ENCODE measurements around the gene ELF1. TPM values are rescaled to one million over a fixed set of nuclear protein-coding genes. Genes with fewer than 3 reads are reported as not detected.
"Not testable (repeated sequence)": the region's sequence is repeated elsewhere in the genome, so short reads cannot be mapped to it uniquely, and the experiment has no call there.

The ELF1 gene
- total RNA-seq, 2 experiments from 2014 or later, result 93.3 to 97.9 TPM

GRCh38 chr13:40983725-40984667 lies 35.1 kb downstream of the ELF1 start:
- H3K27me3 Mint-ChIP-seq, result no peaks in the 10 kb centered on the region
- H3K27ac Mint-ChIP-seq, result peak overlapping the region; percentile 94
- H3K4me1 Mint-ChIP-seq, result peaks cover 48% of the 10 kb centered on the region
- H3K4me3 Mint-ChIP-seq, result peak overlapping the region; percentile 76
- no peak for DNase-seq
- peaks cover 37% of the 10 kb centered on the region for H3K36me3 Mint-ChIP-seq
- no peaks in the 10 kb centered on the region for H3K9me3 Mint-ChIP-seq

DNA sequence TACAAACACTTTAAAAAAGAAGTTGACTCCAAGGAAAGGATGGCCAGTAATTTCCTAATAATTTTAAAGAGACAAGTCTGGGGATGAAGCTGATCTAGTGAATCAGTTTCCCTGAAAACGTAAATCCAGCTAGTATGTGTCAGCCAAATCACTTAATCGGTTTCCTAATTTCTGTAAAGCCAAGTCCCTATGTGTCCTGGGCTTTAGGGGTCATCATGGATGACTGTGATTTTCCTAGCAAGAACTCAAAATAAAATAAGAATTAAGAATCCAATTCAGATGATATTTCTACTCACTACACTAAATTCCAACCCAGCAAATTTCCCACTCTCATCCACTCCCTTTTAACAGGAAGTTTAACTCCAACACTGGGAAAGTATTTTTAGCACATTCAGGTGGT lies 35.9 kb downstream of the ELF1 start:
- Mint-ChIP-seq H3K27me3 (no peaks in the 10 kb centered on the region), H3K27ac (peak overlapping the region; percentile 94), H3K4me1 (peaks cover 47% of the 10 kb centered on the region), H3K4me3 (peak overlapping the region; percentile 67), H3K36me3 (peaks cover 33% of the 10 kb centered on the region), H3K9me3 (no peaks in the 10 kb centered on the region)
- DNase-seq, result no peak

- Mint-ChIP-seq H3K4me1 (peaks cover 47% of the 10 kb centered on the region), H3K36me3 (peaks cover 38% of the 10 kb centered on the region), H3K9me3 (no peaks in the 10 kb centered on the region), H3K4me3 (peak overlapping the region; percentile 67), H3K27me3 (no peaks in the 10 kb centered on the region), H3K27ac (peak overlapping the region; percentile 94)
- peak; percentile 35 for DNase-seq
These were observed 36.3 kb downstream of the ELF1 start for GRCh38 chr13:40982772-40983171.

DNA sequence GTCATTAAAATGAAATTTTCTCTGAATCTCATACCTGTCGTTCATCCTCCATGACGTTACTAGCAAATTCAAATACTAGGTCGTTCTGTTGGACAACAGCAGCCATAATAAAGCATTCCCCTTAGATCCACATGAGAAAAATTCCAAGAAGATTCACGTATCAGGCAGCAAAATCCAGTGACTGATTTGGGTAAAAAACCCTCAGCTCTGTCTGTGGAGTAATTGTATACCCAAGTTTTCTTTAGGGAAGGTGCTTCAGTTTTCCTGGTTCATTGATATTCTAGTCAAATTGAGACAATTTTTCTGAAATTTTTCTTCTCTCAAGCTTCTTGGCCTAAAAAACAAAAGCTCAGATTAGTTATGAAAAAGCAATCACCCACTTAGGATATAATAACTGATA lies 37.2 kb downstream of the ELF1 start:
- no peak for DNase-seq
- Mint-ChIP-seq H3K4me3 (peak overlapping the region; percentile 90), H3K27ac (peak overlapping the region; percentile 94), H3K9me3 (no peaks in the 10 kb centered on the region), H3K27me3 (no peaks in the 10 kb centered on the region), H3K36me3 (peaks cover 41% of the 10 kb centered on the region), H3K4me1 (peaks cover 52% of the 10 kb centered on the region)

GRCh38 chr13:40981361-40981760 lies 37.8 kb downstream of the ELF1 start:
- Mint-ChIP-seq H3K4me1 (peaks cover 54% of the 10 kb centered on the region), H3K4me3 (peak overlapping the region; percentile 90), H3K27ac (peak overlapping the region; percentile 94), H3K27me3 (no peaks in the 10 kb centered on the region), H3K9me3 (no peaks in the 10 kb centered on the region), H3K36me3 (peaks cover 45% of the 10 kb centered on the region)
- DNase-seq, result no peak

DNA sequence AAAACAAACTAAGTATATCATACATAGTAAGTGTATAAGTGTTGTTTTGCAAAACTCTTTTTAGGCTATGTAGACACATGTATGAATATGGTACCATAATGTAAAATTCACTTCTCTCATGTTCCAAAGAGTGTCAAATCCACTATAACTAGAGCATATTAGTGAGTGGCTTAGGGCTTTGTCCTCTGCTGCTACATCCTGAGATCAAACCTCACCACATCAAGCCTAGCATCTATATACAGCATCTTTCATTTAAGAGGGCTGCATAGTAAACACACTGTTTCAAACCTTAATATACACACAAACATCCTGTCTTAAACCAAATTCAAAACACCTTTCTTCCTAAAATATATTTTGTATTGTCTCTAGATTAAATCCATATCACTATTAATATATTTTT lies 38.7 kb downstream of the ELF1 start:
- no peak for DNase-seq
- H3K27me3 Mint-ChIP-seq, result no peaks in the 10 kb centered on the region
- H3K36me3 Mint-ChIP-seq, result peaks cover 50% of the 10 kb centered on the region
- peak overlapping the region; percentile 90 for H3K4me3 Mint-ChIP-seq
- no peaks in the 10 kb centered on the region for H3K9me3 Mint-ChIP-seq
- peaks cover 54% of the 10 kb centered on the region for H3K4me1 Mint-ChIP-seq
- peak overlapping the region; percentile 94 for H3K27ac Mint-ChIP-seq

DNA sequence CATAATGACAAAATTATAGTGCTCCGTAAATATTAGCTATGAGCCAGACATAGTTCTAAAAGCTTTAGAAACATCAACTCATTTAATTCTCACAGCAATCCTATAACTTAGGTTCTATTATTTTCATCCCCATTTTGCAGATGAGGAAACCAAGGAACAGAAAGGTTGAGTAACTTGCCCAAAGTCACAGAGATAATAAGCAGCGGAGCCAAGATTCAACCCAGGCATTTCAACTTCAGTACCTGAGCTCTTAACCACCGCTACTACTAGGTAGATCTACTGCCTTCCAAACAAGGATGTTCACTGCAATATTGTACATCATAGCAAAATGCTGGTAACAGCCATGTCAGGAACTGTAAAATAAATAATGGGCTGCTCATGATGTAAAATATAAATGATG lies 39.9 kb downstream of the ELF1 start:
- Mint-ChIP-seq H3K27ac (peak overlapping the region; percentile 94), H3K36me3 (peaks cover 48% of the 10 kb centered on the region), H3K4me1 (peaks cover 57% of the 10 kb centered on the region), H3K9me3 (no peaks in the 10 kb centered on the region), H3K27me3 (no peaks in the 10 kb centered on the region), H3K4me3 (peak overlapping the region; percentile 90)
- DNase-seq, result no peak

GRCh38 chr13:40978109-40978508 lies 41.0 kb downstream of the ELF1 start:
- peaks cover 56% of the 10 kb centered on the region for H3K4me1 Mint-ChIP-seq
- not testable (repeated sequence) for H3K9me3 Mint-ChIP-seq, DNase-seq, H3K27me3 Mint-ChIP-seq
- H3K27ac Mint-ChIP-seq, result peak overlapping the region; percentile 85
- H3K36me3 Mint-ChIP-seq, result peaks cover 45% of the 10 kb centered on the region
- H3K4me3 Mint-ChIP-seq, result peak overlapping the region; percentile 90

GRCh38 chr13:40975441-40975840 lies 43.7 kb downstream of the ELF1 start:
- Mint-ChIP-seq H3K36me3 (peaks cover 39% of the 10 kb centered on the region), H3K27me3 (no peaks in the 10 kb centered on the region), H3K4me1 (peaks cover 77% of the 10 kb centered on the region), H3K9me3 (no peaks in the 10 kb centered on the region), H3K27ac (peak overlapping the region; percentile 83), H3K4me3 (no peak overlapping the region)
- no peak for DNase-seq

DNA sequence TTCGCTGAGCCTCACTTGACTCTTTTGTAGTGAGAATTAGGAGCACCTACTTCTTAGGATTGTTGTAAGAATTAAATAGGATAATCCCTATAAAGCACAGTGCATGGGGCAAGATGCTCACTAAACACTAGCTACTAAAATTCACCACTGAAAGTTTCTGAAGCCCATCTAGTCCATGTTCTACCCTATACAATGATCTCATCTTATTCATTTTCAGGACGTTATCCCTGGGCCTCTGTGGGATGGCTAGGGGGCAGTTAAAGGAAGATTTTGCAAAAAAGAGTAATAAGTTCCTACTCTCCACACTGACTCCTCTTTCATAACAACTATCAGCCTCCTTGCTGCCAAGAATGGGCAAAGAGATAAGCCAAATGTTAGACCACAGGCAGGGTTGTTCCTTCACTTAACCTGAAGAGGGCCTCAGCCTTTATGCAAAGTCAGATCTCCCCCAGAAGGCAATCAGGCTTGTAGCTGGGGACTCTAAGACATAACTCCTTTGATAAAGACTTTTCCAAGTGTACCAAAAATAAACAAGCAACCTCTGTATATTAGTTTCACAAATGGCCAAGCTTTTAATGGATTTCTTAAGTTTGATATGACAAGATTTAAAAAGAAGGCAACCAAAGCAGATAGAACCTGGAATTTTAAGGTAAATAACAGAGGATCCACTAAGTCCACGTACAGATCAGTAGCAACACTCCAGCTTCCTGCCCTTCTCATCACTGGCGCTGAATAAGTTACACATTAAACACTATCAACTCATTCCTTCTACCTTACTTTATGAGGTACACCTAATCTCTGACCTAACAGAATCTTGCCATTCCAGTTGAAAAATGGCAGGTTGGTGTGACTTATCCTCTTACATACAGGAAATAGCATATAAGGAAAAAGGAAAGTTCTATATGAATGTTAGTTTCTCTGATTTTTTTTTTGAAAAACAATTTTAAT lies 44.4 kb downstream of the ELF1 start:
- DNase-seq, result no peak
- Mint-ChIP-seq H3K9me3 (no peaks in the 10 kb centered on the region), H3K4me3 (peak overlapping the region; percentile 60), H3K36me3 (peaks cover 34% of the 10 kb centered on the region), H3K4me1 (peaks cover 84% of the 10 kb centered on the region), H3K27me3 (no peaks in the 10 kb centered on the region), H3K27ac (peak overlapping the region; percentile 83)

DNA sequence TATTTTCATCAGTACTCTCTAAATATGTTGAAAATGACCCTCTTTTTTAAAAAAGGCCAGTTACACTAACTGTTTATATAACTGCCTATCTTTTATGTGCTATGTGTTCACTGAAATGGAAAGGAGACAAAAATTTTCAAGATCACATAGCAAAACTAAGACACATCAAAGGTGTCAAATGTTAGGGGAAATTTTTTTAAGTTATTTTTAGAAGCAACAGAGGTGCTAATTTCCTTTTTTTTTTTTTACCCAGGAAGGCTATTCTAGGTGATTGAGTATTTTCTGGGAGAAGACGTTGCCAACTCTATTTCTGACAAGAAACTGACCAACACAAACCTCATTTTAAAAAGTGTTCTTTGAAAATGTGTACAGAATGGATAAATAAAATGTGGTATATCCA lies 45.7 kb downstream of the ELF1 start:
- Mint-ChIP-seq H3K4me3 (peak overlapping the region; percentile 67), H3K36me3 (peaks cover 36% of the 10 kb centered on the region), H3K4me1 (peaks cover 90% of the 10 kb centered on the region), H3K9me3 (no peaks in the 10 kb centered on the region), H3K27ac (peak overlapping the region; percentile 80), H3K27me3 (no peaks in the 10 kb centered on the region)
- DNase-seq, result no peak

GRCh38 chr13:40971321-40971720 lies 47.8 kb downstream of the ELF1 start:
- peak overlapping the region; percentile 23 for H3K27ac Mint-ChIP-seq
- peaks cover 90% of the 10 kb centered on the region for H3K4me1 Mint-ChIP-seq
- H3K9me3 Mint-ChIP-seq, result no peaks in the 10 kb centered on the region
- no peaks in the 10 kb centered on the region for H3K27me3 Mint-ChIP-seq
- no peak for DNase-seq
- H3K4me3 Mint-ChIP-seq, result no peak overlapping the region
- peaks cover 25% of the 10 kb centered on the region for H3K36me3 Mint-ChIP-seq

- peaks cover 21% of the 10 kb centered on the region for H3K36me3 Mint-ChIP-seq
- no peaks in the 10 kb centered on the region for H3K27me3 Mint-ChIP-seq
- H3K9me3 Mint-ChIP-seq, result no peaks in the 10 kb centered on the region
- H3K4me1 Mint-ChIP-seq, result peaks cover 90% of the 10 kb centered on the region
- peak overlapping the region; percentile 56 for H3K27ac Mint-ChIP-seq
- no peak for DNase-seq
- H3K4me3 Mint-ChIP-seq, result peak overlapping the region; percentile 47
These were observed 48.3 kb downstream of the ELF1 start for GRCh38 chr13:40970803-40971202.

DNA sequence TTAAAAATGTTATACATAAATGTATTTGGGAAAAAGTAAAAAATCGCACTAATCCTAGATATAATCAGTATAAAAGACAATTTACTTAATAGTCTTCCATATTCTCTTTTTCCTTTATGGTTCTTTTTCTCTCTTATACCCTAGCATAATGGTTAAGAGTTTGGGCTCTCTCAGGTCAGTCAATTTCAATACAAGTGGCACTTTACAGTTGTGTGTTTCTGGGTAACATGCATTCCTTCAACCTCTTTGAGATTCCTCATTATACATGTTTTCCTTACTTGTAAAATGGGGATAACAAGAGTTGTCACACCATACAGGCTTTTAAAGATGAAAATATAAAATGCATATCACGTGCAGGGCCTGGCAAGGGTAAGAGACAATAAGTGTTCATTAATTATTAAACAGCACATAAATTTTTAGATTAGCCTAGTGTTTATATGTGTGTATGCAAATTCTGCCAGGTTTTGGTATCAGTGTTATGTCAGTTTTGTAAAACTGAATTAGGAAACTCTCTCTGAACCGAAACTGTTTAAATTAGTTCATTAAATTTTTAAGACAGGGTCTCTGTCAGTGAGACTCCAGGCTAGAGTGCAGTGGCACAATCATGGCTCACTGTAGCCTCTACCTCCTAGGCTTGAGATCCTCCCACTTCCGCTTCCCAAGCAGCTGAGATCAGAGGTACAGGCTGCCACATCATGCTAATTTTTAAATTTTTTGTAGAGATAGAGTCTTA lies 49.8 kb downstream of the ELF1 start:
- Mint-ChIP-seq H3K4me1 (peaks cover 88% of the 10 kb centered on the region), H3K4me3 (no peak overlapping the region), H3K27ac (peak overlapping the region; percentile 73), H3K9me3 (no peaks in the 10 kb centered on the region), H3K27me3 (no peaks in the 10 kb centered on the region), H3K36me3 (peaks cover 28% of the 10 kb centered on the region)
- DNase-seq, result no peak

Measured in activated naive CD8-positive, alpha-beta T cell treated with anti-CD3 and anti-CD28 coated beads for 36 hours (primary cell).